GM18909 (cell line): Measurements from ENCODE around the gene ATP1A1.

Experiments
- ATAC-seq: cut with Tn5 transposase; IDR thresholded peaks from one replicate; pipeline ENCODE4 v1.9.1; 2021; ENCODE audit warnings: mild to moderate bottlenecking; ENCODE audit not compliant: unreplicated experiment, poor library complexity

ATP1A1 gene

DNA sequence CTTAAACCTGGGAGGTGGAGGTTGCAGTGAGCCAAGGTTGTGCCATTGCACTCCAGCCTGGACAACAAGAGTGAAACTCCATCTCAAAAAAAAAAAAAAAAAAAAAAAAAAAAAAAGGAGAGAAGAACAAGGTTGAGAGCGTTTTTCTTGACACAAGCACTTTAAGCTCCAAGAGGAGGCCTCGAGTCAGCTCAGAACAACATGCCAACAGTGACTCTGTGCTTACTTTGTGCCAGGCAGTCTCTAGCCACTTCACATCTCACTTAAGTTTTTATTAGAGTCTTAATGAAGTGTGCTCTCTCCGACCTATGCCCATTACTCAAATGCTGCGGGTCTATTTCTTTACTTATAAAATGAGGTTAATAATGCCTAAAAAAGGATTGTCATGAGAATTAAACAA lies 13.0 kb downstream of the ATP1A1 start:
- ATAC-seq: no peak

DNA sequence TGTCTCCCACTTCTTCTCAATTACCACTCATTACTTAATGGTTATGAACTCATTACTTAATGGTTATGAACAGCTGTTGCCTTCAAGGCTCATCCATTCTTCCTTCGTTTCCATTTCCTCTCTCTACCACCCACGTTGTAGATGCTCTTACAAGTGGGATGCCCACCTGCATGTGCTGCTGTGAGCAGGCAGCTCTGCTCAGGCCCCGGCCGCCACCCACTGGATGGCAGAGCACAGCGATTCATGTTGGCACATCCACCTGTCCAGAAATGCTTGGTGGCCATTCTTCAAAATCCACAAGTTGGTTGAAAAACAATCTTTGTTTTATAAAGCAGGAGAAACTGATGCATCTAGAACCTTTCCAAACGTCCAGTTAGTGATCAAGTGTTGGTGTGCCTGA lies 14.5 kb downstream of the ATP1A1 start:
- no peak for ATAC-seq

DNA sequence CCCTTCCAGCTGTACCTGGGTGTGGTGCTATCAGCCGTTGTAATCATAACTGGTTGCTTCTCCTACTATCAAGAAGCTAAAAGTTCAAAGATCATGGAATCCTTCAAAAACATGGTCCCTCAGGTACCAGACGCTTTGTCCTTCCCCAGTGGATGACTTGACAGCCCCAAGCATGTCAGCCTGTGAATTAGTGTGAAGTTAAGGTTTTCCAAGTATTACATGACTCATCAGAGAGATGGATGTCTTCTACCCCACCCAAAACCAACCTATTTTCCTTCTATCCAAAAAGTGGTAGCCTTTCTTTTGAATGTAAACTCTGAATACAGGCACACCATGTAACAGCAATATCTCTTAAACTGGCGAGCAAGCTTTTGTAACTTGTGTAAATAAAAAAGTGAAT lies 15.1 kb downstream of the ATP1A1 start:
- no peak for ATAC-seq

DNA sequence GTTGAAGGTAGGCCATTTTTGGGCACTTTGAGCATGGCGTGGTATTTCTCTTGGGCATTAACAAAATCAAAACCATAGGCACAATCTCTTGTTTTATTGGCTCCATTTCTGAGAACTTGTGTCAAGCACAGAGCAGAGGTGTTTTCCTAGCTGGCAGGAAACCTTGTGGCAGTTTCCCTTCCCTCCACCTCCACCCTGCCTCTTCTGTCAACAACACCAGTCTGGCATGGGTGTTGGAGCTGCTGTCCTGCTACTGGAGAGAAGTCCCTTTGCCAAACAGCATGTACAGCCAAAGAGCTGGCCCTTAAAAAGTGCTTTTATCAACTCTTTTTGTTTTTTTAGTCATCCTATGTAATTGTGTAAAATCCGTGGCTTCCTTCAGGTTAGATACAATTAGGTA lies 16.0 kb downstream of the ATP1A1 start:
- no peak for ATAC-seq

DNA sequence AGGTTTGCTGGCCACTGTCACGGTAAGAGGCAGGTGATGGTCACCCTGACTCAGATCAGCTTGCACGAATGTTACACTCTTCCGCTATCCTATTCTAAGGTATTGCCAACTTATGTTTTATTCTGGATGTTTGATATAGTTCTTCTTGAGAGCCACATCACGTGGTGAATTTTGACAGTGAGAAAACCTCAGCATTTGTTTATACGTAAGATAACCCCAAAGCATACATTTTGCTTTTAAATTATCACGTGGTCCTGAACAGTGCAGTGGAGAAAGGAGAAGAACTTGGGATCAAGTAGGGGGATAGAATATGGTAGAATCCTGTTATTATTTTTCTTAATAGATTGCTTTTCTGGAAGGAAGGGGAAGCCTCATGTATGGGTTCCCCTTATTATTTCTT lies 16.6 kb downstream of the ATP1A1 start:
- no peak for ATAC-seq

DNA sequence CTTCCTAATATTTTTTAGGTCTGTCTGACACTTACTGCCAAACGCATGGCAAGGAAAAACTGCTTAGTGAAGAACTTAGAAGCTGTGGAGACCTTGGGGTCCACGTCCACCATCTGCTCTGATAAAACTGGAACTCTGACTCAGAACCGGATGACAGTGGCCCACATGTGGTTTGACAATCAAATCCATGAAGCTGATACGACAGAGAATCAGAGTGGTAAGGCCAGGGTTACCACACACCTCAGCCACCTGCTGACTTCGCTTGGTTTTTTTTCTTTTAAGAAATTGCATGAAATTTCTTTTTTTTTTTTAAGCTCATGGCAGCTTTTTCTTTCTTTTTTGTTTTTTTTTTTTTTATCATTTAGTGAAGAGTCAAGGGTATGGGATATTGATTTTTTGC lies 17.2 kb downstream of the ATP1A1 start:
- no peak for ATAC-seq

DNA sequence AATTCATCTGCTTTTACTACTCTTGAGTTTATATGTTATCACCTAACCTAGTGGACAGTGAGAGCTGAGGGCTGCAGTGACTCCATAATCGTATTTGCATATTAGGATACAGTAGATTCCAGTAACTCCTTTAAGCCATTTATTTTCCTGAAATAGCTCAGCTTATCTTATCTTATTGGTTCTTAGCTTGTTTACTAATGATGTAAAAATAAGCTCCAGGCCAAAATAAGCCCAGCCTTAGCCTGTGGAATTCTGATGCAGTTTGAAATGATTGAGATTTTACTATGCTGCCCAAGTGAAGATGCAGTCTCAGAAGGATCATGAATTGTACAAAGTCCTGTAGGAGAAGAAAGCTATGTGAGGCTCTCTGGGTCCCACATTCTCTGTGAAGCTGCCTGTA lies 18.1 kb downstream of the ATP1A1 start:
- no peak for ATAC-seq

DNA sequence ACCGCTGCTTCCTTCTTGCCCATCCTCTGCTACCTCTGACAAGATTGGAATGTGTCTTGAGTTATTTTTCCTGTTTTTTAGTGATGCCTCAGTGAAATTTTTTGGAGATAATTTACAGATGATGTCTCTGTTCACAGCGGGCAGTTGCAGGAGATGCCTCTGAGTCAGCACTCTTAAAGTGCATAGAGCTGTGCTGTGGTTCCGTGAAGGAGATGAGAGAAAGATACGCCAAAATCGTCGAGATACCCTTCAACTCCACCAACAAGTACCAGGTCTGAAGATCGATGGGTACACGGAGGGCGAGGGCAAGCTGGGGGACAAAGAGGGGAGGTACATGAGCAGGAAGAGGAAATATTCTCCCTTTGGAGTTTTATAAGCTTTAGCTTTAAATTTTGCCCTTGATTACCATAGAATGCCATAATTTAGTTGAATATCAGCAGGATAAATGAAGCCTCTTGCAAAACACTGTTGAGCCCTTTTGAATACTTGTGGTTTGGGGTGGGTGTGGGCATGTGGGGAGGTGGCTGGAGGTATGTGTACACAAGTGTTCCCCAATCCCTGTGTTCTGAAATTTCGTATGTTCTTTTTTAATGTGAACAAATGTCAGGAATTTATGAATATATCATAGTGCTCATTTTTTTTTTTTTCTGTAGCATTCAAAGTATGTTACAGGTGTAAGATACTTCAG lies 19.8 kb downstream of the ATP1A1 start:
- no peak for ATAC-seq

DNA sequence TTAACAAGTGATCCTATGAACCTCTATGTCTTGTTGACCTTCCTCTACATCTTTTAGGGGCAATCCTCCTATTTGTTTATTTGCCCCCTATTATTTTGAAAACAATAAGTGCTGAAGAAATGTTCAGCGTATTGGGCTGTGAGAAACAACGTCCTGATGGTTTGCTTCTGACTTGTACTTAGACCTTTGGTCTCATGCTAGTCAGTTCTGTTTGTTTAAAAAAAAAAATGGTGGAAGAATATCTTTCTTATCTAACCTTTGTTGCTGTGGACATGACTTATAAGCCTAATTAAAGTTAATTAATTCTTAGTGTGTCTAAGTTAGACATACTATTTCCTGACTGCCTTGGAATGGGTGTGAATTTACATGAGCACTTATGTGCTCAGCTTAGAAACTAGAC lies 20.7 kb downstream of the ATP1A1 start:
- no peak for ATAC-seq

DNA sequence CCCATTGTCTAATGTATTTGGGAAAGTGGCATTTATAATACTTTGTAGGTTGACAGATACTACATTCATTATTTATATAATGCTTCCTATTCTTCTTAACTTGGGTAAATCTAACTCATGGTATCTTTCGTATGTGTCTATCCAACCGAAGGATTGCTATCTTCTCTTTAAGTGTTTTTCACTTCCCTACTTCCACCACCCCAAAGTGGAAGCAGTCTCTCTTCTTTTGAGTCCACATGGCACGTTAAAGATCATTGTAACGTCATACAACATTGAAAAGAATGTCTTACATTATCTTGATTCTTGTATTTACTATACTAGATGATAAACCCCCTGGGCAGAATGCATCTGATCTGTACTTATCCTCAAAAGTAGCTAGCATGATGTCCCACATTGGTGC lies 21.2 kb downstream of the ATP1A1 start:
- no peak for ATAC-seq

DNA sequence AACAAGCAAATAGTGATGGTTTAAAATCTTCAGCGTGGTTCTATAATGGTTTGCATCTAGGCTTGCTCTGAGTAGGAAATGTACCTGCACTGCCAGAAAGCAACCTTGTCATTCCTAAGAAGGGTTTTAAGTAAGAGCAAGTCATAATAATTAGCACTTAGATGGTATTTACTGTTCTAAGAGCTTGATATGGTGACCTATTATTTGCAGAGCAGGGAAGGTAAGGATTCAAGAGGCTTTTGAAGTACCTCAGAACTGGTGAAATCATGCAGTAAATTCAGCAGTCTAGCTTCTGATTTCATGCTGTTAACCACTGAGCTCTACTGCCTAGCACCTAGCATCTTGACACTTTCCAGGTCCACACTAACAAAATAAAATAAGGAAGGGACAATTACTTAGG lies 23.7 kb downstream of the ATP1A1 start:
- ATAC-seq: no peak

DNA sequence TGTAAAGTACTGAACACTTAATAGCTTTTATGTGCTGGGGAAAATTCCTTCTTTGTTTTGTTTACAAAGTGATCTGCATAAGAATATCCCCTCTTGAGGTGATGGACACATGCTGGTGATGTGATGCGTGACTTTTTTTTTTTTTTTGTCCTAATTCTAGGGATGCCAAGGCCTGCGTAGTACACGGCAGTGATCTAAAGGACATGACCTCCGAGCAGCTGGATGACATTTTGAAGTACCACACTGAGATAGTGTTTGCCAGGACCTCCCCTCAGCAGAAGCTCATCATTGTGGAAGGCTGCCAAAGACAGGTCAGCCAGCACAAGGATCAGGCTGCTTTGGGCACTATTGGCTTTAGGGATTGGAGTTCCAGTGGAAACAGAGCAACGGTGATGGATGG lies 24.7 kb downstream of the ATP1A1 start:
- ATAC-seq: no peak

DNA sequence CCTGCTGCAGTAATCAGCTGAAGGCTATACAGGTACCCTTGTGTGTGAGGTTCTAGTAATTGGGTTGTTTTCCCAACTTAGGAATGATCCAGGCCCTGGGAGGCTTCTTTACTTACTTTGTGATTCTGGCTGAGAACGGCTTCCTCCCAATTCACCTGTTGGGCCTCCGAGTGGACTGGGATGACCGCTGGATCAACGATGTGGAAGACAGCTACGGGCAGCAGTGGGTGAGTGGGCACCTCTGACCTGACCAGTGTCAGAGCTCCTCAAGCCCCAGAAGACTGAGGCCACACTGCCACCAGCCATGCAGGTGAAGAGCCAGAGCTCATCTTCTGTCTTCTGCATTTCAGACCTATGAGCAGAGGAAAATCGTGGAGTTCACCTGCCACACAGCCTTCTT lies 27.7 kb downstream of the ATP1A1 start:
- no peak for ATAC-seq

DNA sequence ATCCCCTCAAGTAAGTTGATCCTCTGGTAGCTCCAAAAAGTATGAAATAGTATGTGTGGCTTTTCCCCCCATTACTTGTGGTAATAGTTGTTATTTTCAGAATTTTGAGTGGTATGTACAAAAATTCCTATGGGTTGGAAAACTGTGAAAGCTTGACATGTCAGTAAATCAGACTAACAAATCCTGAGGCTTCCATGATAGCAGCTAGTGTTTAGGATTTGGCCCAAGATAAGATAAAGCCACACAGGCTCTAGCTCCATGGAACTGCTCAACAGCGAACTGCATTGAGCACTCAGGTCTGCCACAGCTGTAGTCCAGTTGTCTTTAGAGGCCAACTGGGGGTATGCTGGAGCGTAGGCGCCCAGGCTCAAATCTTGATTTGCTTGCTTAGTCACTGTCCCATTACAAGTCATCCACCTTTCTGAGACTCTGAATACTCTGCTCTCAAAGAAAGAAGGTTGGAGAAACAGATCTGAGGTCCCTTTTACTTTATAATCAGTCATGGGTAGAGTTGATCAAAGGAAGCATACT lies 28.7 kb downstream of the ATP1A1 start:
- no peak for ATAC-seq

DNA sequence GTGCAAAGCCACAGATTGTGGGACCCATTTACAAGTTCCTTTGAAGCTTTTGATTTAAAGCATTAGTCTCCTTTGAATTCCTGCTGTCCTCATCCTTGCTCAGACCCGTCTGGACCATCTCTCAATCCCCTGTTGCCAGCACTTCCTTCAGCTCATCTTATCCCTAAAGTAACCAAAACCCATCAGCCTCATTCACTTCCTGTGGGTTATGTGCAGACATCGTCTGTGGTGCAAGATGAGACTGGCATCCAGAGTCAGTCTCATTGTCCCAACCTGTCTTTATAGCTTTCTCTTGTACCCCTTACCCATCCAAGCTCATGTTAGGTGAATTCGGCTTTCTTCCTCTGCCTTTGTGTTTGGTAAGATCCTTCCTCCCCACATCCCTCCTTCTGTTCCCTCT lies 29.3 kb downstream of the ATP1A1 start:
- no peak for ATAC-seq

DNA sequence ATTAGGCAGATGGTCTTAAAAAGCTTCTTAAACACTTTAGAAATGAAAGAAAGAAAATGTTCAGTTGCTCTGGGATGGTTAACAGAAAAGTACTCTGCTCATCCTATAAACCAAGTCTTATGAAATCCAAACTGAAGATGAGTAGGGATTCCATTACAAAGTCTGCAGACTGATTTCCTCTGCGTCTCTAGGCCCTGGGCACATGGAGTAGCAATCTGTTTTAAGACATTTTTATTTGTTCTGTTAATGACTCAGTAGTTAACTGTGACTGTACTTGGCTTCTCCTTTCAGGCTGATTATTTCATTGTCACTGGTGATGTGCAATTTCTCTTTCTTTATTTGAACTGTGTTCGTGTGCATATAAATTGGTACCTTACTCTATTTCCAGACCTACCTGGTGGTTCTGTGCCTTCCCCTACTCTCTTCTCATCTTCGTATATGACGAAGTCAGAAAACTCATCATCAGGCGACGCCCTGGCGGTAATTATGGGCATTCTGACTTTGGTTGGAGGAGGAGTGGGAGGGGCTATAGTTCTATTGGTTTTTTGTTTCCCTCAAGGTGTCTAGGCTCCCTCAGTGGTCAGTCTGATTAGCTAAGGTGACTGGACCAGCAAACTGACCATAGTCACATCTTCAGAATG lies 30.6 kb downstream of the ATP1A1 start:
- no peak for ATAC-seq

DNA sequence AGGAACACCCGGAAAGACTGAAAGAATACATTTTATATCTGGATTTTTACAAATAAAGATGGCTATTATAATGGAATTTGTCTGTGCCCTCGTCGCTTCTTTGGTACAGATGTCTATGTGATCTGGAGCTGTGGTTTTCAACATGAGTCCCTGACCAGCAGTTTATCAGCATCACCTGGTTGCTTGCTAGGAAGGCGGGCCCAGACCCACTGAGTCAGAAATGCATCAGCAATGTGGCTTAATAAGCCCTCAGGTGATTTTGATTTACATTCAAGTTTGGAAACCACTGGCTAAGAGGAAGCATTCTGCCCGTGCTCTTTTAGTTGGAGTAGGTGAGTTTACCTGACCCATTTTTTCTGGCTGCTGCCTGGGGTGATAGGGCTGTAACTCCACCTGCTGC lies 31.7 kb downstream of the ATP1A1 start:
- no peak for ATAC-seq

DNA sequence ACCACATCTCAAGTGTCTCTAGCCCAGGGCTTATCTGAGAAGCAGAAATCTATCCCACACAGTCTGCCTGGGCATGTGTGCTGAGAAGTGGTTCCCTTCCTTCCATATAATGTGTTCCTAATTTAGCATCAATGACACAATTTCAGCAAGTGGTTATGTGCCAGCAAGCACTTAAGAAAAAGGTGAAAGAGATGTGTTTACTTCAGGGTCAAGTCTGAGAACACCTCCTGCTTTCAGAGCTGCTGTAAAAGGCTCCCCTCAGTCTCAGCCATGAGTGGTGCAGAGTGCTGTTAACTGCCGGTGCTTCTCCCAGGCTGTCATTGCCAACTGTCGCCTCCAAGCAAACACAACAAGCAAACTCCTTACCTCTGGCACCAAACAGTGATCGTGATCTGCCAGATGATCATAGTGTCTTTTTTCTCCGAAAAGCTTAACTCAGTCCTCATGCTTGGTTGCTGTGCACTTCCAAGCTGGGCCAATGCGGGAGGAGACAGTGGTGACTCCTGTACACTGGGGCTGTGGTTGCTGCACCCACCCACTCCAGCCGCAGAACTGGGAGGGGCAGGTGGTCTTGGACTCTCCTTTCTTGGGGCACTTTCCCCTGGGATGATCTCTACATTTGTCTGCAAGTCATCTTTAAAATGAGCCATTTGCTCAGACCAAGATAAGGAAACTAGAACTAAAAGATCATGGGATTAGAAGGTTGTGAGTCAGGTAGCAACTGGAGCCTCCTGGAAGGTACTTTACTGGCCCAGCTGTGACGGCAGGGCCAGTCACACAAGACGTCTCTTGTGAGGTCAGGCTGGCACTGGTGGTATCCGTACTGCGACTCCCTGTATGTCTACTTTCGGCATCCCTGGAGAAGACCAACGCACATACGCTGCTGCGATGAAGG lies 32.4 kb downstream of the ATP1A1 start:
- ATAC-seq: no peak

DNA sequence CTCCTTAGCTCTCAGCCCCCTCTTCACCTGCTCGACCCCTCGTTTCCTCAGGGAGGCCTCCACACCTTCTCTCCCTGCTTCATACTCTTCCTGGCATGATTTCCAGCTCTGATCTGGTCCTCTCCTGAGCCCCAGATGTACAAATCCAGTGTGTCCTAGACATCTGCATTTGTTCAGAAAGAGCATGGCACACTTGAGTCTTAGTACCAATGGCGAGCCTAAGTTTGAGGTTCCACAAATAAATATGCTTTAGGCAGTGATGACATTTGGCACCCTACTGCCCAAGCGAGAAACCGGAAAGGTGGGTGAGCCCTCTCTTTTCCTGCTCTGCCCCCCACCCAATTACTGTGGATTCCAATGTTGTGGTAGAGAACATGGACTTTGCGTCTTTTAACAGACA lies 34.0 kb downstream of the ATP1A1 start:
- no peak for ATAC-seq

DNA sequence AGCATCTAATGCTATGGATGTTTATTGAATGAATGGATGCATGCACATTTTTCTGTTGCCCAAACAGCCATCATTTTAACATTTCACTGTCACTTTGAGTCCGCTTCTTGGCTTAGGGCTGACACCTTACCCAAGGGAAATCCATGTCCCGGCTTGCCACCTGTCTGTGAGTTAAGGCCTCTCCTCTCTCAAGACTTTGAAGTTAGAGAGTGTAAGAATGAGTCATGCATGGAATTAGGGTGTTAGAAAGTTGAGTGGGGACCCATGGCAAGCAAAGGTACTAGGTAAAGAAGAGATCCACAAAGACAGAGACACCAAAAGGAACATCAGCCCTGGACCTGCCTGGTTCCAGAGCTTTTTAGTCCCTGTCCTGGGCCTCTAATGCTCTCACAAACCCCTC lies 35.1 kb downstream of the ATP1A1 start:
- no peak for ATAC-seq
